LNCaP clone FGC (cell line): ENCODE results near the gene BCAS3.

Experiments used
- DNase-seq: peaks from one replicate; pipeline ENCODE4 v3.0.0-alpha.2; 2011; ENCODE audit warnings: low read depth
- H3K4me3 ChIP-seq: 2 replicates; pipeline ENCODE4 v1.5.1; 2011; ENCODE audit warnings: mild to moderate bottlenecking, low read depth, low read length, control low read depth
- TF ChIP-seq, protein P1 (sequence below): IDR thresholded peaks from 2 replicates; pipeline ENCODE4 v1.5.1; 2012; ENCODE audit warnings: mild to moderate bottlenecking; ENCODE audit not compliant: control insufficient read depth, insufficient read depth; ENCODE audit errors: extremely low read depth

Gene BCAS3

GRCh38 chr17:61289408-61290385, 612.0 kb downstream of the BCAS3 start:
- TF ChIP-seq, protein P1, sequence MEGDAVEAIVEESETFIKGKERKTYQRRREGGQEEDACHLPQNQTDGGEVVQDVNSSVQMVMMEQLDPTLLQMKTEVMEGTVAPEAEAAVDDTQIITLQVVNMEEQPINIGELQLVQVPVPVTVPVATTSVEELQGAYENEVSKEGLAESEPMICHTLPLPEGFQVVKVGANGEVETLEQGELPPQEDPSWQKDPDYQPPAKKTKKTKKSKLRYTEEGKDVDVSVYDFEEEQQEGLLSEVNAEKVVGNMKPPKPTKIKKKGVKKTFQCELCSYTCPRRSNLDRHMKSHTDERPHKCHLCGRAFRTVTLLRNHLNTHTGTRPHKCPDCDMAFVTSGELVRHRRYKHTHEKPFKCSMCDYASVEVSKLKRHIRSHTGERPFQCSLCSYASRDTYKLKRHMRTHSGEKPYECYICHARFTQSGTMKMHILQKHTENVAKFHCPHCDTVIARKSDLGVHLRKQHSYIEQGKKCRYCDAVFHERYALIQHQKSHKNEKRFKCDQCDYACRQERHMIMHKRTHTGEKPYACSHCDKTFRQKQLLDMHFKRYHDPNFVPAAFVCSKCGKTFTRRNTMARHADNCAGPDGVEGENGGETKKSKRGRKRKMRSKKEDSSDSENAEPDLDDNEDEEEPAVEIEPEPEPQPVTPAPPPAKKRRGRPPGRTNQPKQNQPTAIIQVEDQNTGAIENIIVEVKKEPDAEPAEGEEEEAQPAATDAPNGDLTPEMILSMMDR = no peak
- peak; percentile 32 for DNase-seq
- H3K4me3 ChIP-seq = no peak overlapping the region

DNA sequence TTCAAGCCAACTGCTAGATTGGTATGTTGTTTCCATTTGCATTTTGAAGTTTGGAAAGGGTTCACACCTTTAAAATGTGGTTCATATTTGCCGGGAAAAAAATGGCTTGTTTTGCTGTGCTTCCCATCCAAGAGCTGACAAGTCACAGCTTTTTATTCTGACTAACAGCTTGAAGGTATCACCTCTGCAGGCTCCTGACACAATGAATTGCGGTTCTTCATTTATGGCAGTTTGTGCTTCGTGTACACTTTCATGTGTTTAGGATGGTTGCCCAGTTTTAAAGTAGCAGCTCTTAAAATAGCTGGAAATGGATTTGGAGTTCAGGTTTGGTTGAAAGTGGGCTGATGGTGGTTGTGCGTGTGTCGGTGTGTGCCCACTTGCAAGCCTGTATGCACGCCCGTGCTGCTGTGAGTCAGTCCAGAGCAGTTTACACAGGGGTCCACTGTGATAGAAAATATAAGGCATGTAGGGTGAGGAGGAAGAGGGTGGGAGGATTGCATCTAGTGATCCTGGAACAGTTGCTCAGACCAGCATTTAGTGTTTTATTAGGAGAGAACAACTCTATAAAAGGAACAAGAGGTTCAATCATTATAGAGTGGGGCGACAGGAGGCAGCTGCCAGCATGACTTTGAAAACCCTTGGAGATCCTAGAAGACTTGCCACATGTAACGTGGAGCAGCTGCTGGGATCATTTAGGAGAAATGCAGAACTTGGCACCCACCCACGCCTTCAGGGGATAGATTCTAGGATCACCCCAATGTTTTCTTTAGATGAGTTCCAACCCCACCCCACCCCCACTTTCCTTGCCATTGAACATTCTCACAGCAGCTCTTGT, 614.0 kb downstream of the BCAS3 start:
- DNase-seq = peak; percentile 92

GRCh38 chr17:61294286-61294685, 616.6 kb downstream of the BCAS3 start:
- no peak for DNase-seq
- H3K4me3 ChIP-seq = no peak overlapping the region
- TF ChIP-seq, protein P1 = no peak

More for the DNA sequence above, 614.0 kb downstream of the BCAS3 start:
- TF ChIP-seq, protein P1 = no peak
- no peak overlapping the region for H3K4me3 ChIP-seq

GRCh38 chr17:61294777-61295176, 617.1 kb downstream of the BCAS3 start:
- DNase-seq = no peak
- TF ChIP-seq, protein P1 = no peak

GRCh38 chr17:61296058-61296457, 618.4 kb downstream of the BCAS3 start:
- TF ChIP-seq, protein P1 = no peak
- DNase-seq = no peak
- no peak overlapping the region for H3K4me3 ChIP-seq

More at GRCh38 chr17:61294777-61295176, 617.1 kb downstream of the BCAS3 start:
- H3K4me3 ChIP-seq = no peak overlapping the region

- H3K4me3 ChIP-seq = no peak overlapping the region
- TF ChIP-seq, protein P1 = no peak
These were observed 622.2 kb downstream of the BCAS3 start for GRCh38 chr17:61299517-61300513.

More at GRCh38 chr17:61299517-61300513, 622.2 kb downstream of the BCAS3 start:
- no peak for DNase-seq
